ENCODE measurements around the gene MGAT4C. TPM values are rescaled to one million over a fixed set of nuclear protein-coding genes. Genes with fewer than 3 reads are reported as not detected.

MGAT4C gene
- total RNA-seq, 1 donor from 2014 or later: 1.2 TPM

- FAIRE-seq: no peak
- no peak overlapping the region for H3K27ac ChIP-seq (ENCODE audit: low read depth, low read length)
- H4K20me1 ChIP-seq (ENCODE audit: insufficient read depth, low read length): no peaks in the 10 kb centered on the region
- H3K27me3 ChIP-seq (ENCODE audit: insufficient read depth, low read length): no peaks in the 10 kb centered on the region
- H3K79me2 ChIP-seq (ENCODE audit: insufficient read depth, low read length): no peaks in the 10 kb centered on the region
- Mint-ChIP-seq H3K27me3 (ENCODE audit: low read depth, unreplicated experiment) (no peaks in the 10 kb centered on the region), H3K27ac (ENCODE audit: unreplicated experiment) (no peak overlapping the region), H3K4me1 (ENCODE audit: low read depth, unreplicated experiment) (no peaks in the 10 kb centered on the region), H3K9me3 (ENCODE audit: unreplicated experiment) (no peaks in the 10 kb centered on the region), H3K4me3 (ENCODE audit: unreplicated experiment) (no peak overlapping the region), H3K36me3 (ENCODE audit: low read depth, unreplicated experiment) (no peaks in the 10 kb centered on the region)
- no peak overlapping the region for H3K4me2 ChIP-seq (ENCODE audit: low read length)
- no peak overlapping the region for H2AFZ ChIP-seq (ENCODE audit: low read depth, low read length)
- no peak overlapping the region for H3K9ac ChIP-seq (ENCODE audit: low read length)
- no peaks in the 10 kb centered on the region for H3K4me1 ChIP-seq (ENCODE audit: insufficient read depth, low read length)
- H3K4me3 ChIP-seq (ENCODE audit: insufficient read depth, low read depth, low read length): no peak overlapping the region
- no peaks in the 10 kb centered on the region for H3K9me3 ChIP-seq (ENCODE audit: insufficient read depth, low read depth, low read length)
- H3K36me3 ChIP-seq (ENCODE audit: insufficient read depth, low read length): no peaks in the 10 kb centered on the region
- DNase-seq (ENCODE audit: low read depth): no peak
- TF ChIP-seq CTCF (IDR thresholded peaks at IDR 0.05; ENCODE audit: insufficient read depth, low read depth, low read length) (no peak), EZH2 (IDR thresholded peaks at IDR 0.05; ENCODE audit: insufficient read depth, low read length) (no peak)
These were observed 329.0 kb downstream of the MGAT4C start for GRCh38 chr12:85927166-85927565.

GRCh38 chr12:85923767-85924331 is 332.3 kb downstream of the MGAT4C start:
- Histone ChIP-seq H4K20me1 (ENCODE audit: insufficient read depth, low read length) (no peaks in the 10 kb centered on the region), H3K27me3 (ENCODE audit: insufficient read depth, low read length) (no peaks in the 10 kb centered on the region), H3K4me2 (ENCODE audit: low read length) (no peak overlapping the region), H3K36me3 (ENCODE audit: insufficient read depth, low read length) (no peaks in the 10 kb centered on the region), H3K4me1 (ENCODE audit: insufficient read depth, low read length) (no peaks in the 10 kb centered on the region), H3K9ac (ENCODE audit: low read length) (no peak overlapping the region), H3K4me3 (ENCODE audit: insufficient read depth, low read depth, low read length) (no peak overlapping the region), H3K27ac (ENCODE audit: low read depth, low read length) (no peak overlapping the region), H3K9me3 (ENCODE audit: insufficient read depth, low read depth, low read length) (no peaks in the 10 kb centered on the region), H2AFZ (ENCODE audit: low read depth, low read length) (no peak overlapping the region), H3K79me2 (ENCODE audit: insufficient read depth, low read length) (no peaks in the 10 kb centered on the region)
- FAIRE-seq (no peak), DNase-seq (ENCODE audit: low read depth) (peak; percentile 42)
- no peaks in the 10 kb centered on the region for H3K36me3 Mint-ChIP-seq (ENCODE audit: low read depth, unreplicated experiment)
- no peaks in the 10 kb centered on the region for H3K9me3 Mint-ChIP-seq (ENCODE audit: unreplicated experiment)
- TF ChIP-seq CTCF (IDR thresholded peaks at IDR 0.05; ENCODE audit: insufficient read depth, low read depth, low read length) (peak; percentile 53), EZH2 (IDR thresholded peaks at IDR 0.05; ENCODE audit: insufficient read depth, low read length) (no peak)
- H3K4me1 Mint-ChIP-seq (ENCODE audit: low read depth, unreplicated experiment): no peaks in the 10 kb centered on the region
- no peak overlapping the region for H3K4me3 Mint-ChIP-seq (ENCODE audit: unreplicated experiment)
- H3K27me3 Mint-ChIP-seq (ENCODE audit: low read depth, unreplicated experiment): no peaks in the 10 kb centered on the region
- no peak overlapping the region for H3K27ac Mint-ChIP-seq (ENCODE audit: unreplicated experiment)

- Histone ChIP-seq H3K79me2 (ENCODE audit: insufficient read depth, low read length) (no peaks in the 10 kb centered on the region), H3K27ac (ENCODE audit: low read depth, low read length) (no peak overlapping the region), H3K9me3 (ENCODE audit: insufficient read depth, low read depth, low read length) (no peaks in the 10 kb centered on the region), H3K4me1 (ENCODE audit: insufficient read depth, low read length) (no peaks in the 10 kb centered on the region), H3K9ac (ENCODE audit: low read length) (no peak overlapping the region), H3K36me3 (ENCODE audit: insufficient read depth, low read length) (no peaks in the 10 kb centered on the region), H3K27me3 (ENCODE audit: insufficient read depth, low read length) (no peaks in the 10 kb centered on the region), H2AFZ (ENCODE audit: low read depth, low read length) (no peak overlapping the region), H3K4me3 (ENCODE audit: insufficient read depth, low read depth, low read length) (no peak overlapping the region), H3K4me2 (ENCODE audit: low read length) (no peak overlapping the region), H4K20me1 (ENCODE audit: insufficient read depth, low read length) (no peaks in the 10 kb centered on the region)
- Mint-ChIP-seq H3K9me3 (ENCODE audit: unreplicated experiment) (no peaks in the 10 kb centered on the region), H3K27ac (ENCODE audit: unreplicated experiment) (no peak overlapping the region), H3K27me3 (ENCODE audit: low read depth, unreplicated experiment) (no peaks in the 10 kb centered on the region), H3K36me3 (ENCODE audit: low read depth, unreplicated experiment) (no peaks in the 10 kb centered on the region), H3K4me1 (ENCODE audit: low read depth, unreplicated experiment) (no peaks in the 10 kb centered on the region), H3K4me3 (ENCODE audit: unreplicated experiment) (no peak overlapping the region)
- no peak for FAIRE-seq
- peak; percentile 1 for DNase-seq (ENCODE audit: low read depth)
- peak; percentile 46 for TF ChIP-seq CTCF (IDR thresholded peaks at IDR 0.05; ENCODE audit: insufficient read depth, low read depth, low read length)
- TF ChIP-seq EZH2 (IDR thresholded peaks at IDR 0.05; ENCODE audit: insufficient read depth, low read length): no peak
These were observed 335.8 kb downstream of the MGAT4C start for GRCh38 chr12:85920324-85920947.

All from astrocyte (in vitro differentiated cells and primary cell).